Heart left ventricle (tissue), 16 donors: ENCODE measurements around the gene RAD51B. TPM values are rescaled to one million over a fixed set of nuclear protein-coding genes. Genes with fewer than 3 reads are reported as not detected.

Experiments used
- ATAC-seq, 4 donors: fragments of 200-7000 bp; cut with Tn5 transposase; one replicate each; pipeline ENCODE4 v1.9.1; 2020 to 2022; ENCODE audit warnings: moderate library complexity in 4 of 4, mild to moderate bottlenecking in 3 of 4, moderate number of reproducible peaks in 1 of 4
- DNase-seq, 5 donors: peaks; one replicate each; pipeline ENCODE4 v3.0.0-alpha.2; 2020
- H3K27ac ChIP-seq, 12 donors: fragments of 200-600 bp; sonication (generic) in 4 of 12; one replicate each; pipeline versions ENCODE4 v1.5.0 to v1.8.0; 2016 to 2022; ENCODE audit warnings: mild to moderate bottlenecking in 2 of 12
- H3K27me3 ChIP-seq, 9 donors: fragments of 200-600 bp; sonication (generic) in 2 of 9; one replicate each; pipeline versions ENCODE4 v1.5.1 to v1.8.0; 2016 to 2022; ENCODE audit warnings: mild to moderate bottlenecking in 3 of 9
- H3K36me3 ChIP-seq, 9 donors: fragments of 200-600 bp; sonication (generic) in 2 of 9; one replicate each; pipeline versions ENCODE4 v1.5.0 to v1.8.0; 2018 to 2022; ENCODE audit warnings: mild to moderate bottlenecking in 2 of 9
- H3K4me1 ChIP-seq, 12 donors: fragments of 200-600 bp; sonication (generic) in 4 of 12; one replicate each; pipeline versions ENCODE4 v1.5.0 to v1.8.0; 2016 to 2022; ENCODE audit warnings: mild to moderate bottlenecking in 3 of 12
- H3K4me3 ChIP-seq, 12 donors: fragments of 200-600 bp; sonication (generic) in 4 of 12; one replicate each; pipeline versions ENCODE4 v1.5.0 to v1.8.0; 2017 to 2022; ENCODE audit warnings: mild to moderate bottlenecking in 9 of 12, moderate library complexity in 4 of 12
- H3K9me3 ChIP-seq, 12 donors: fragments of 200-600 bp; sonication (generic) in 4 of 12; one replicate each; pipeline versions ENCODE4 v1.5.0 to v1.8.0; 2016 to 2022; ENCODE audit warnings: mild to moderate bottlenecking in 1 of 12
- POLR2A ChIP-seq, 2 donors: fragments of 450-650 bp; IDR thresholded peaks; one replicate each; pipeline ENCODE4 v1.6.1; 2017; ENCODE audit warnings: antibody characterized with exemption in 2 of 2, mild to moderate bottlenecking in 2 of 2, moderate library complexity in 2 of 2
- WGBS, 4 donors: extraction: QIAGEN DNeasy Blood & Tissue Kit in 2 of 4; methylation state at CpG; one replicate each; pipeline versions ENCODE4 v1.1.5 to v1.1.7; 2013 to 2018; 5-methylcytosine and 5-hydroxymethylcytosine counted together
- intact Hi-C, 10 donors: fragments of 100-400 bp; cut with DNase I; formaldehyde crosslinking; loops; one replicate each; pipeline versions ENCODE4 v1.11.1 to v1.14.2; 2022
- polyA plus RNA-seq, 2 donors: library from polyadenylated mRNA; stranded (reverse); fragments of 200-250 nt; gene quantifications; one replicate each; pipeline ENCODE4 v1.2.3, GENCODE V29; 2013
- total RNA-seq, 9 donors: library from RNA; depleted of rRNA in 2 of 9; stranded (reverse); fragments of >200 nt in 2 of 9; fragmentation: NEBNext Ultra II Directional in 3 of 9; extraction: Animal tissue kit (Norgen Biotek cat#: 25700) in 3 of 9; gene quantifications; one replicate each; pipeline versions ENCODE4 v1.1.0 to v1.2.4, GENCODE V29; 2016 to 2023
- TF ChIP-seq, protein P1 (sequence below), 12 donors: fragments of 200-600 bp; sonication (generic) in 4 of 12; IDR thresholded peaks; one replicate each; pipeline versions ENCODE4 v1.5.0 to v1.8.0; 2018 to 2022; ENCODE audit warnings: antibody characterized with exemption in 12 of 12, mild to moderate bottlenecking in 5 of 12
- donor health status: ischemic (EF 13 %, LVEDD 7.1; RV severe dilation, severe dysfunction).
- donor health status: healthy with polysubstance abuse.
- donor health status: DM: no; HTN: yes; CAD: no.
- donor health status: DM: no; HTN: no; CAD: no.
- donor health status: ischemic (EF 25% LVEDD 6.9; RV normal size, moderate dysfunction).
- donor health status: ischemic (EF 25% LVEDD 5.7; RV mildly dilated, moderate dysfunction).
- donor health status: healthy.
- donor health status: DM: yes; HTN: yes; CAD: no.
- donor health status: ischemic (EF 35%, LVEDD 5.7; RV mildly dilated, moderate dysfunction).
- donor health status: nonischemic (EF 11% LVEDD 7.7; RV severe dilation, severe dysfunction).
- donor health status: DM: yes; HTN: yes; CAD: no.
- donor health status: PGD.
- donor health status: ischemic (EF 29% LVEDD 5.4; RV normal size, mild dysfunction).
- donor health status: nonischemic (EF 23%, LVEDD 6.1; RV moderate dilation, normal function).

Gene RAD51B
- total and polyA plus RNA-seq, 11 donors, result 1.3 to 11.3 (median 3.2) TPM

DNA sequence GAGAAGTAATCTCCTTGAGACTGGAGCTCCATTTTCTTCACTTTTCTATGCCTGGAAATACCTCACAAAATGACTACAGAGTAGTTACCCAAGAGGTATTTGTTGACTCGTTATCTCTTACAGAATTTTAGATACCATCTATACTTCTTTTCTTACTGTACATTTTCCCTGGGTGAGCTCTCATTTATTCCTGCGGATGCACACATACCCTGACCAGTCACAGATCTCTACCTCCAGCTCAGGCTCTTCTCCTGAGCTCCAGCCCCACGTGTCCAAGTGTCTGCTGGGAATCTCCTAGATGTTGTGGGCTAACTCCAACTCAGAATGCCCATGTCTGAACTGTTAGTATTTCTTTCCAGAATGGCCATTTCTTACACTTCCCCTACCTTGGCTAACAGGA is 403.1 kb downstream of the RAD51B start:
- intact Hi-C loops, result loop anchor here in 2 of 10 donors (10.0 kb wide), 2 partner anchors 58 to 258 kb away; no protein-coding TSS in a partner anchor

DNA sequence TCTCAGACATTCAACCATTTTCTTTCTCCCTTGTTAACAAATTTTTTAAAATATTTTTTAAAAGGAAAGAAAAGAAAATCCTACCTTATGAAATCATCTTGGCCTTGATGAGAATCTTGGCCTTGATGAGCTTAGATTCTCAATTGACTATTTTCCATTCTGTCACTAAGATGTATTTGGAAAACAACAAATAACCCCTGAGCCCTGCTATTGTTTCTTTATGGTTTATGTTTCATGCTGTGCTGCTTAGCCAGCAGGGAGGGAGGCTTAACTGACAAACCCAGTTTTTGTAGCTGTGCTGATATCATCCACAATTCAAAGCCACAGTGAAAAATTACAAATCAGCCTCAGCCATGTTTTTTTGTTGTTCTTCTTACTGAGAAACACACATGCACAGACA is 404.1 kb downstream of the RAD51B start:
- Histone ChIP-seq H3K27me3 (no peaks in the 10 kb centered on the region), H3K27ac (no peak overlapping the region), H3K4me3 (no peak overlapping the region), H3K36me3 (no peaks in the 10 kb centered on the region), H3K9me3 (no peaks in the 10 kb centered on the region), H3K4me1 (no peaks in the 10 kb centered on the region)
- intact Hi-C loops, result loop anchor here in 2 of 10 donors (10.0 kb wide), 2 partner anchors 59 to 259 kb away; no protein-coding TSS in a partner anchor
- ATAC-seq (no peak), DNase-seq (no peak)
- TF ChIP-seq, protein P1, sequence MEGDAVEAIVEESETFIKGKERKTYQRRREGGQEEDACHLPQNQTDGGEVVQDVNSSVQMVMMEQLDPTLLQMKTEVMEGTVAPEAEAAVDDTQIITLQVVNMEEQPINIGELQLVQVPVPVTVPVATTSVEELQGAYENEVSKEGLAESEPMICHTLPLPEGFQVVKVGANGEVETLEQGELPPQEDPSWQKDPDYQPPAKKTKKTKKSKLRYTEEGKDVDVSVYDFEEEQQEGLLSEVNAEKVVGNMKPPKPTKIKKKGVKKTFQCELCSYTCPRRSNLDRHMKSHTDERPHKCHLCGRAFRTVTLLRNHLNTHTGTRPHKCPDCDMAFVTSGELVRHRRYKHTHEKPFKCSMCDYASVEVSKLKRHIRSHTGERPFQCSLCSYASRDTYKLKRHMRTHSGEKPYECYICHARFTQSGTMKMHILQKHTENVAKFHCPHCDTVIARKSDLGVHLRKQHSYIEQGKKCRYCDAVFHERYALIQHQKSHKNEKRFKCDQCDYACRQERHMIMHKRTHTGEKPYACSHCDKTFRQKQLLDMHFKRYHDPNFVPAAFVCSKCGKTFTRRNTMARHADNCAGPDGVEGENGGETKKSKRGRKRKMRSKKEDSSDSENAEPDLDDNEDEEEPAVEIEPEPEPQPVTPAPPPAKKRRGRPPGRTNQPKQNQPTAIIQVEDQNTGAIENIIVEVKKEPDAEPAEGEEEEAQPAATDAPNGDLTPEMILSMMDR (IDR thresholded peaks at IDR 0.05), result no peak
- TF ChIP-seq POLR2A (IDR thresholded peaks at IDR 0.05), result no peak

More for the DNA sequence above, 403.1 kb downstream of the RAD51B start:
- Histone ChIP-seq H3K27ac (no peak overlapping the region), H3K9me3 (no peaks in the 10 kb centered on the region), H3K4me1 (no peaks in the 10 kb centered on the region), H3K27me3 (no peaks in the 10 kb centered on the region), H3K36me3 (no peaks in the 10 kb centered on the region), H3K4me3 (no peak overlapping the region)
- DNase-seq (no peak), ATAC-seq (no peak)
- WGBS, 4 donors, result 94 to 97% (median 95%) methylated on average over 3 of the region's 3 CpGs
- TF ChIP-seq POLR2A (IDR thresholded peaks at IDR 0.05), result no peak
- TF ChIP-seq, protein P1 (IDR thresholded peaks at IDR 0.05), result no peak

DNA sequence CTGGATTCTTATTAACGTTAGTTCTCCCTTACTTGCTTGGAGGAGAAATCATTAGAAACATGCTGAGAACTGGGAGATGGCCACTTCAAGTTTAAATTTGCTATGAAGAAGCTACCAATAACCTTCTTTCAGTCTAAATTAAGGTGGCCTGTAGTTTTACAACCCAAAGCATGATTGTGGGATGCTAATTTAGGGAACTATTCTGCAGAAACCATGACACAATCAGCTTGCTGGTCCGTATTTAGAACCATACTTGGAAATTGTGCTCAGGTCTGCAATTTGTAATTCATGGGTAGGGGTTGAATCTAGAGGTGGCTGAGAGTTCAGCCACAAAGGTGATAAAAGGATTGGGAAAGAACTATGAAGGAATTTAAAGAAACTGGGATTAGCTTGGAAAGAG is 405.7 kb downstream of the RAD51B start:
- intact Hi-C loops, result loop anchor here in 2 of 10 donors (10.0 kb wide), 2 partner anchors 61 to 261 kb away; no protein-coding TSS in a partner anchor
- TF ChIP-seq, protein P1 (IDR thresholded peaks at IDR 0.05), result no peak
- no peak for TF ChIP-seq POLR2A (IDR thresholded peaks at IDR 0.05)
- Histone ChIP-seq H3K27ac (no peak overlapping the region), H3K9me3 (no peaks in the 10 kb centered on the region), H3K27me3 (no peaks in the 10 kb centered on the region), H3K4me3 (no peak overlapping the region), H3K36me3 (no peaks in the 10 kb centered on the region), H3K4me1 (no peaks in the 10 kb centered on the region)
- no peak for ATAC-seq
- WGBS, 4 donors, result 88 to 95% (median 90%) methylated on average over 2 of the region's 2 CpGs
- no peak for DNase-seq

- H3K27me3 ChIP-seq, result no peaks in the 10 kb centered on the region
- TF ChIP-seq, protein P1 (IDR thresholded peaks at IDR 0.05), result no peak
- no peak for TF ChIP-seq POLR2A (IDR thresholded peaks at IDR 0.05)
- H3K4me1 ChIP-seq, result peaks cover 0 to 9% (median 3%) of the 10 kb centered on the region in 12 donors
- WGBS, 4 donors, result 98 to 100% (median 99%) methylated on average over 4 of the region's 4 CpGs
- no peak overlapping the region for H3K4me3 ChIP-seq
- no peak overlapping the region for H3K27ac ChIP-seq
- H3K36me3 ChIP-seq, result no peaks in the 10 kb centered on the region
- intact Hi-C loops, result loop anchor here in 2 of 10 donors (10.0 kb wide), 2 partner anchors 62 to 262 kb away; no protein-coding TSS in a partner anchor
- H3K9me3 ChIP-seq, result no peaks in the 10 kb centered on the region
- ATAC-seq (no peak), DNase-seq (no peak)
These were observed 406.9 kb downstream of the RAD51B start for GRCh38 chr14:68226523-68226922.
